ENCODE results near the gene CRADD. TPM values are rescaled to one million over a fixed set of nuclear protein-coding genes. Genes with fewer than 3 reads are reported as not detected.

CRADD gene
- total and polyA plus RNA-seq, 10 of the 15 experiments (the other 5 are each of a cell fraction or from before 2014, with no cell fraction given), result 7.6 to 15.5 (median 11.7) TPM

DNA sequence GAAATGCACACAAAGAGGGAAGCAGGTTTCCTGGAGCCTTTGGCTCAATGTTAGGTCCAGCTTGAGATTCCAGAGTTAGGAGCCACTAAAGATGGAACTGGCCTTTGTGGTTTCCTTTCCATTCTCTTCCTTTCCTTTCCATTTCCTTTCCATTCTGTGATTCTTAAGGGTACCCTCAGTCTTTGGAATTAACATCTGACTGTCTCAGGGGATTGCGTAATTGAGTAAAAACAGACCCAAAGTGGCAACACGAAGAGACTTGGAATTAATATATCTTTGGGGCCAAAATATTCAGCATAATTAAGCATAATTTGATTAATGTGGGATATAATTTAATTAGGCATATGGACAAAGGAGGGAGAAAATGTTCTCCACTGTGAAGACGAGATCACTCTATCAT, 205.6 kb downstream of the CRADD start:
- no peaks in the 10 kb centered on the region for H3K79me2 ChIP-seq (ENCODE audit: control insufficient read depth, insufficient read depth, low read length)
- H3K4me1 ChIP-seq (ENCODE audit: control insufficient read depth, insufficient read depth, low read length), result no peaks in the 10 kb centered on the region
- intact Hi-C loops (cut with micrococcal nuclease; ENCODE audit: unreplicated experiment), result no loop called here
- H3K9ac ChIP-seq (ENCODE audit: control insufficient read depth, insufficient read depth, low read length), result no peak overlapping the region
- 55% methylated on average over 3 of the region's 3 CpGs for WGBS (ENCODE audit: insufficient coverage, insufficient replicate concordance, low lambda C conversion rate, missing lambda C conversion rate)
- H3K27ac ChIP-seq (ENCODE audit: control insufficient read depth, insufficient read depth), result no peak overlapping the region
- RAD21 ChIA-PET (ENCODE audit: unreplicated experiment), result no interaction called here
- CTCF ChIA-PET, result no interaction called here
- SMC1A ChIA-PET (ENCODE audit: uncharacterized antibody, unreplicated experiment), result no interaction called here
- POLR2A ChIA-PET, result no interaction called here
- no peak overlapping the region for H2AFZ ChIP-seq (ENCODE audit: control insufficient read depth, low read depth, low read length)
- H3K4me2 ChIP-seq (ENCODE audit: control insufficient read depth, insufficient read depth), result no peak overlapping the region
- ATAC-seq (no peak), FAIRE-seq (no peak), DNase-seq (ENCODE audit: low read depth, low spot score) (no peak)
- no peak overlapping the region for H3K4me3 ChIP-seq
- TF ChIP-seq, protein P1, sequence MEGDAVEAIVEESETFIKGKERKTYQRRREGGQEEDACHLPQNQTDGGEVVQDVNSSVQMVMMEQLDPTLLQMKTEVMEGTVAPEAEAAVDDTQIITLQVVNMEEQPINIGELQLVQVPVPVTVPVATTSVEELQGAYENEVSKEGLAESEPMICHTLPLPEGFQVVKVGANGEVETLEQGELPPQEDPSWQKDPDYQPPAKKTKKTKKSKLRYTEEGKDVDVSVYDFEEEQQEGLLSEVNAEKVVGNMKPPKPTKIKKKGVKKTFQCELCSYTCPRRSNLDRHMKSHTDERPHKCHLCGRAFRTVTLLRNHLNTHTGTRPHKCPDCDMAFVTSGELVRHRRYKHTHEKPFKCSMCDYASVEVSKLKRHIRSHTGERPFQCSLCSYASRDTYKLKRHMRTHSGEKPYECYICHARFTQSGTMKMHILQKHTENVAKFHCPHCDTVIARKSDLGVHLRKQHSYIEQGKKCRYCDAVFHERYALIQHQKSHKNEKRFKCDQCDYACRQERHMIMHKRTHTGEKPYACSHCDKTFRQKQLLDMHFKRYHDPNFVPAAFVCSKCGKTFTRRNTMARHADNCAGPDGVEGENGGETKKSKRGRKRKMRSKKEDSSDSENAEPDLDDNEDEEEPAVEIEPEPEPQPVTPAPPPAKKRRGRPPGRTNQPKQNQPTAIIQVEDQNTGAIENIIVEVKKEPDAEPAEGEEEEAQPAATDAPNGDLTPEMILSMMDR (IDR thresholded peaks at IDR 0.05 in 2 of 3, conservative IDR thresholded peaks at IDR 0.05 in 1 of 3; ENCODE audit: control insufficient read depth in 2 of 3, extremely low read depth in 1 of 3, insufficient read depth in 1 of 3, low read depth in 3 of 3, low read length in 3 of 3), result no peak
- TF ChIP-seq EZH2 (IDR thresholded peaks at IDR 0.05; ENCODE audit: borderline replicate concordance, control insufficient read depth, low read depth, low read length), result no peak
- TF ChIP-seq, protein P2, sequence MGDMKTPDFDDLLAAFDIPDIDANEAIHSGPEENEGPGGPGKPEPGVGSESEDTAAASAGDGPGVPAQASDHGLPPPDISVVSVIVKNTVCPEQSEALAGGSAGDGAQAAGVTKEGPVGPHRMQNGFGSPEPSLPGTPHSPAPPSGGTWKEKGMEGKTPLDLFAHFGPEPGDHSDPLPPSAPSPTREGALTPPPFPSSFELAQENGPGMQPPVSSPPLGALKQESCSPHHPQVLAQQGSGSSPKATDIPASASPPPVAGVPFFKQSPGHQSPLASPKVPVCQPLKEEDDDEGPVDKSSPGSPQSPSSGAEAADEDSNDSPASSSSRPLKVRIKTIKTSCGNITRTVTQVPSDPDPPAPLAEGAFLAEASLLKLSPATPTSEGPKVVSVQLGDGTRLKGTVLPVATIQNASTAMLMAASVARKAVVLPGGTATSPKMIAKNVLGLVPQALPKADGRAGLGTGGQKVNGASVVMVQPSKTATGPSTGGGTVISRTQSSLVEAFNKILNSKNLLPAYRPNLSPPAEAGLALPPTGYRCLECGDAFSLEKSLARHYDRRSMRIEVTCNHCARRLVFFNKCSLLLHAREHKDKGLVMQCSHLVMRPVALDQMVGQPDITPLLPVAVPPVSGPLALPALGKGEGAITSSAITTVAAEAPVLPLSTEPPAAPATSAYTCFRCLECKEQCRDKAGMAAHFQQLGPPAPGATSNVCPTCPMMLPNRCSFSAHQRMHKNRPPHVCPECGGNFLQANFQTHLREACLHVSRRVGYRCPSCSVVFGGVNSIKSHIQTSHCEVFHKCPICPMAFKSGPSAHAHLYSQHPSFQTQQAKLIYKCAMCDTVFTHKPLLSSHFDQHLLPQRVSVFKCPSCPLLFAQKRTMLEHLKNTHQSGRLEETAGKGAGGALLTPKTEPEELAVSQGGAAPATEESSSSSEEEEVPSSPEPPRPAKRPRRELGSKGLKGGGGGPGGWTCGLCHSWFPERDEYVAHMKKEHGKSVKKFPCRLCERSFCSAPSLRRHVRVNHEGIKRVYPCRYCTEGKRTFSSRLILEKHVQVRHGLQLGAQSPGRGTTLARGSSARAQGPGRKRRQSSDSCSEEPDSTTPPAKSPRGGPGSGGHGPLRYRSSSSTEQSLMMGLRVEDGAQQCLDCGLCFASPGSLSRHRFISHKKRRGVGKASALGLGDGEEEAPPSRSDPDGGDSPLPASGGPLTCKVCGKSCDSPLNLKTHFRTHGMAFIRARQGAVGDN (IDR thresholded peaks at IDR 0.05), result no peak
- TF ChIP-seq LARP7 (IDR thresholded peaks at IDR 0.05), result no peak
- no peak for TF ChIP-seq ZNF384 (IDR thresholded peaks at IDR 0.05; ENCODE audit: borderline replicate concordance, low read depth, low read length)
- no peak for TF ChIP-seq NR2C2 (IDR thresholded peaks at IDR 0.05; ENCODE audit: borderline replicate concordance, control insufficient read depth, insufficient read length, low read depth)
- TF ChIP-seq SMAD5 (IDR thresholded peaks at IDR 0.05; ENCODE audit: low read depth), result no peak
- no peak for TF ChIP-seq MYB (IDR thresholded peaks at IDR 0.05; ENCODE audit: borderline replicate concordance, low read depth, low read length)
- no peak for TF ChIP-seq HDAC2 (IDR thresholded peaks at IDR 0.05)
- TF ChIP-seq KAT2A (conservative IDR thresholded peaks at IDR 0.05; ENCODE audit: control insufficient read depth, low read depth, low read length), result no peak
- TF ChIP-seq BMI1 (IDR thresholded peaks at IDR 0.05; ENCODE audit: borderline replicate concordance), result no peak
- BruUV-seq (replicated peaks), result no TSS peak
- no peaks in the 10 kb centered on the region for H3K27me3 ChIP-seq (replicated peaks in 1 of 2; ENCODE audit: control insufficient read depth in 2 of 2, insufficient read depth in 2 of 2, low read length in 1 of 2)
- no peaks in the 10 kb centered on the region for H3K9me3 ChIP-seq (replicated peaks; ENCODE audit: control insufficient read depth, insufficient read depth, low read length)
- H4K20me1 ChIP-seq (ENCODE audit: control insufficient read depth, insufficient read depth), result no peaks in the 10 kb centered on the region
- in situ Hi-C loops (cut with MboI), result no loop called here
- no peaks in the 10 kb centered on the region for H3K36me3 ChIP-seq (ENCODE audit: control insufficient read depth in 2 of 2, insufficient read depth in 2 of 2, low read length in 1 of 2)

Measured in GM12878 (cell line).